OCI-LY7 (cell line): Measurements from ENCODE around the gene CHKA. TPM values are rescaled to one million over a fixed set of nuclear protein-coding genes. Genes with fewer than 3 reads are reported as not detected.

Experiments
- BruUV-seq: library from RNA; stranded (reverse); fragments of 400-500 nt; replicated peaks from 2 replicates; lab custom pipeline; 2021; lab: Mats Ljungman, UMichigan
- CTCF ChIA-PET: fragments of 300-600 bp; sonication (Branson Sonifier 250); formaldehyde crosslinking; loops from one replicate; lab custom pipeline; 2022; ENCODE audit warnings: antibody characterized with exemption; ENCODE audit not compliant: unreplicated experiment; lab: Charles Lee
- POLR2A ChIA-PET: fragments of 300-600 bp; sonication (Branson Sonifier 250); formaldehyde crosslinking; loops from one replicate; lab custom pipeline; 2022; ENCODE audit warnings: antibody characterized with exemption; lab: Charles Lee
- DNase-seq: peaks from one replicate; pipeline ENCODE4 v3.0.0-alpha.2; 2015; ENCODE audit warnings: low spot score
- H2AFZ ChIP-seq: fragments of 200-600 bp; sonication (generic), shearing (Covaris generic); 2 replicates; pipeline ENCODE4 v1.6.1; 2014; ENCODE audit warnings: mild to moderate bottlenecking, antibody characterized with exemption, low read length, moderate library complexity
- H3K27ac ChIP-seq: fragments of 200-600 bp; sonication (generic); 2 replicates; pipeline ENCODE4 v1.5.1; 2014; ENCODE audit warnings: mixed run types, low read depth, mild to moderate bottlenecking, moderate library complexity, low read length, inconsistent platforms; ENCODE audit not compliant: poor library complexity, severe bottlenecking
- H3K36me3 ChIP-seq: fragments of 200-600 bp; sonication (generic); 2 replicates; pipeline ENCODE4 v1.6.1; 2014; ENCODE audit warnings: mild to moderate bottlenecking, antibody characterized with exemption, low read length, moderate library complexity, mixed read lengths; ENCODE audit not compliant: insufficient read depth
- H3K4me1 ChIP-seq: fragments of 200-600 bp; sonication (generic); 2 replicates; pipeline ENCODE4 v1.5.1; 2014; ENCODE audit warnings: mild to moderate bottlenecking, low read length; ENCODE audit not compliant: insufficient read depth, poor library complexity, severe bottlenecking
- H3K4me2 ChIP-seq: fragments of 200-600 bp; sonication (generic); 2 replicates; pipeline ENCODE4 v1.6.1; 2014; ENCODE audit warnings: mild to moderate bottlenecking, low read length
- H3K4me3 ChIP-seq: fragments of 200-600 bp; sonication (generic); 2 replicates; pipeline ENCODE4 v1.5.1; 2014; ENCODE audit warnings: mild to moderate bottlenecking, low read depth, low read length; ENCODE audit not compliant: poor library complexity, severe bottlenecking
- H3K79me2 ChIP-seq: fragments of 200-600 bp; sonication (generic); 2 replicates; pipeline ENCODE4 v1.6.1; 2016; ENCODE audit warnings: low read depth, mild to moderate bottlenecking, low read length, moderate library complexity, mixed read lengths; ENCODE audit not compliant: insufficient read depth
- H3K9me2 ChIP-seq: fragments of 200-600 bp; sonication (generic); 2 replicates; pipeline ENCODE4 v1.6.1; 2016; ENCODE audit warnings: mild to moderate bottlenecking, low read length, mixed read lengths; ENCODE audit not compliant: insufficient read depth
- H3K9me3 ChIP-seq: fragments of 200-600 bp; sonication (generic); 2 replicates; pipeline ENCODE4 v1.6.1; 2014; ENCODE audit warnings: mild to moderate bottlenecking, mixed run types, low read length, mixed read lengths
- H4K20me1 ChIP-seq: fragments of 200-600 bp; sonication (generic); 2 replicates; pipeline ENCODE4 v1.6.1; 2014; ENCODE audit warnings: mild to moderate bottlenecking, antibody characterized with exemption, low read length, moderate library complexity, mixed read lengths; ENCODE audit not compliant: insufficient read depth
- CTCF ChIP-seq: fragments of 200-600 bp; sonication (generic); conservative IDR thresholded peaks from 2 replicates; pipeline ENCODE4 v1.5.1; 2014; ENCODE audit warnings: mild to moderate bottlenecking, antibody characterized with exemption, low read length, moderate library complexity, mixed read lengths
- EZH2phosphoT487 ChIP-seq: fragments of 200-600 bp; sonication (generic); IDR thresholded peaks from 2 replicates; pipeline ENCODE4 v1.6.1; 2018; ENCODE audit warnings: low read depth, borderline replicate concordance, mild to moderate bottlenecking, mixed run types, antibody characterized with exemption, low read length, moderate library complexity, mixed read lengths
- intact Hi-C: fragments of 100-400 bp; cut with micrococcal nuclease; formaldehyde crosslinking; loops from one replicate; pipeline ENCODE4 v1.10.0; 2022; ENCODE audit not compliant: unreplicated experiment
- total RNA-seq, 2 experiments: library from RNA; depleted of rRNA in 1 of 2; stranded (reverse); fragments of >200 nt in 1 of 2; shearing (Covaris generic) in 1 of 2; gene quantifications; 2 replicates each; pipeline ENCODE4 v1.2.3, GENCODE V29; 2014 to 2022

CHKA gene
- total RNA-seq, 2 experiments from 2014 or later, result 36.1 to 47.2 TPM

GRCh38 chr11:68019486-68019885 is 101.7 kb downstream of the CHKA start:
- ChIA-PET POLR2A (no interaction called here), CTCF (no interaction called here)
- H3K27ac ChIP-seq, result no peak overlapping the region
- intact Hi-C loops, result no loop called here
- no peak overlapping the region for H3K4me2 ChIP-seq
- H3K4me1 ChIP-seq, result no peaks in the 10 kb centered on the region
- no peak for DNase-seq
- no peak for TF ChIP-seq CTCF
- no peak for TF ChIP-seq EZH2phosphoT487
- BruUV-seq, result no TSS peak
- no peaks in the 10 kb centered on the region for H3K36me3 ChIP-seq
- no peaks in the 10 kb centered on the region for H3K9me2 ChIP-seq
- H3K79me2 ChIP-seq, result no peaks in the 10 kb centered on the region
- H2AFZ ChIP-seq, result no peak overlapping the region
- H4K20me1 ChIP-seq, result no peaks in the 10 kb centered on the region
- H3K9me3 ChIP-seq, result no peaks in the 10 kb centered on the region
- no peak overlapping the region for H3K4me3 ChIP-seq

GRCh38 chr11:68018730-68019190 is 102.4 kb downstream of the CHKA start:
- Histone ChIP-seq H3K4me3 (no peak overlapping the region), H2AFZ (no peak overlapping the region), H3K4me2 (no peak overlapping the region), H3K4me1 (no peaks in the 10 kb centered on the region), H3K9me3 (no peaks in the 10 kb centered on the region), H3K36me3 (no peaks in the 10 kb centered on the region), H3K27ac (no peak overlapping the region), H3K79me2 (no peaks in the 10 kb centered on the region), H3K9me2 (no peaks in the 10 kb centered on the region), H4K20me1 (no peaks in the 10 kb centered on the region)
- no peak for DNase-seq
- no peak for TF ChIP-seq EZH2phosphoT487
- no peak for TF ChIP-seq CTCF
- intact Hi-C loops, result no loop called here
- no TSS peak for BruUV-seq
- CTCF ChIA-PET, result no interaction called here
- POLR2A ChIA-PET, result no interaction called here

GRCh38 chr11:68017980-68018729 is 103.0 kb downstream of the CHKA start:
- no peaks in the 10 kb centered on the region for H3K36me3 ChIP-seq
- H3K4me3 ChIP-seq, result no peak overlapping the region
- H3K4me1 ChIP-seq, result no peaks in the 10 kb centered on the region
- ChIA-PET CTCF (no interaction called here), POLR2A (no interaction called here)
- H3K4me2 ChIP-seq, result no peak overlapping the region
- BruUV-seq, result no TSS peak
- H4K20me1 ChIP-seq, result no peaks in the 10 kb centered on the region
- DNase-seq, result no peak
- no peak overlapping the region for H2AFZ ChIP-seq
- H3K9me2 ChIP-seq, result no peaks in the 10 kb centered on the region
- no peaks in the 10 kb centered on the region for H3K79me2 ChIP-seq
- H3K27ac ChIP-seq, result no peak overlapping the region
- intact Hi-C loops, result no loop called here
- no peaks in the 10 kb centered on the region for H3K9me3 ChIP-seq
- TF ChIP-seq EZH2phosphoT487, result no peak
- TF ChIP-seq CTCF, result no peak
